CD4-positive, alpha-beta T cell treated with Interleukin-17A for 1 hour (primary cell): ENCODE data around the gene CD14.
"Not testable (repeated sequence)": the region's sequence is repeated elsewhere in the genome, so short reads cannot be mapped to it uniquely, and the experiment has no call there.

Experiments used
- DNase-seq: peaks from one replicate; pipeline ENCODE4 v3.0.0-alpha.2; 2020

CD14 gene

GRCh38 chr5:140593070-140593469 is 39.9 kb downstream of the CD14 start:
- not testable (repeated sequence) for DNase-seq

DNA sequence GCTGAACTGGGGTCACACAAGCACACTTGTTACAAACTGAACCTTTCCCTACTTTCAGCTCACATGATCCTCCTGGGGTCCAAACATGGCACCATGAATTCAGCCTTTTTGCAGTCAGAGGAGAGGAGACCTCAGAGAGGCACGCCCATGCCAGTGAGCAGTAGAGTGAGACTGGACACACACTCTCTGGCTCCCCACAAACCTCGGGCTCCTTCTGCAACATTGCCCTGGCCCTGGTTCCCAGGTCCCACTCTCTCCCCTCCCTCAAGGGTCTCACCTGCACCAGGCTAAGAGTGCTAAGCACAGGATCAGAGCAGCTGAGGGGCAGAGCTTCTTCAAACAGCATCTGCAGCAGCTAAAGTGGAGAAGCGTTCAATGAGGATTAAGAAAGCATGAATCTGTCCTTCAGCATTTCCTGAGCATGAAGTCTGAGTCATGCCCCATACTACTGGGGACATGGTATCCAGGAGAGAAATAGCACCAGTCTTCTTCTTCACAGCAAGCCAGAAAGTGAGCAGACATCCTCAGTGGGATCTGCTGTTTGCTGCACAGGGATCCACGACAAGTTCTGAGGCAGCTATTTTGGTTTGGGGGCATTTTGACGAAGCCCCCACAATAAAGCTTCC is 41.1 kb downstream of the CD14 start:
- no peak for DNase-seq

DNA sequence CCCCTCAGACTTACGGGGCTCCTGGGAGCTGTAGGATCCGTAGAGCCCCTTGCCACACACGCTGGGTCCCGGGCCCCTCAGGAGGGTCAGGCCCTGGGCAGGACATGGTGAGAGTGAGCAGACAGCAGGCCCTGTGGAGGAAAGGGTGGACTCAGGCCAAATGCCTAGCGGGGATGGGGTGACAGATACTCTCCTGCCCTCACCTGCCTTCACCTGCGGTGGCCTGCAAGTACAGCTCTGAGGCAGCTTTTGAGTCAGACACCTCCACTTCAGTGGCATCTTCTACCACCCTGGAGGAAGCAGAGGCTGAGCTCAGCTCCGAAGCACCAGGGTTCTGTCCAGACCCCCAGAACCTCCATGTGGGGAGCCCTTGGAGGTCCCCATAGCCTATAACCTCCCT is 42.1 kb downstream of the CD14 start:
- no peak for DNase-seq

DNA sequence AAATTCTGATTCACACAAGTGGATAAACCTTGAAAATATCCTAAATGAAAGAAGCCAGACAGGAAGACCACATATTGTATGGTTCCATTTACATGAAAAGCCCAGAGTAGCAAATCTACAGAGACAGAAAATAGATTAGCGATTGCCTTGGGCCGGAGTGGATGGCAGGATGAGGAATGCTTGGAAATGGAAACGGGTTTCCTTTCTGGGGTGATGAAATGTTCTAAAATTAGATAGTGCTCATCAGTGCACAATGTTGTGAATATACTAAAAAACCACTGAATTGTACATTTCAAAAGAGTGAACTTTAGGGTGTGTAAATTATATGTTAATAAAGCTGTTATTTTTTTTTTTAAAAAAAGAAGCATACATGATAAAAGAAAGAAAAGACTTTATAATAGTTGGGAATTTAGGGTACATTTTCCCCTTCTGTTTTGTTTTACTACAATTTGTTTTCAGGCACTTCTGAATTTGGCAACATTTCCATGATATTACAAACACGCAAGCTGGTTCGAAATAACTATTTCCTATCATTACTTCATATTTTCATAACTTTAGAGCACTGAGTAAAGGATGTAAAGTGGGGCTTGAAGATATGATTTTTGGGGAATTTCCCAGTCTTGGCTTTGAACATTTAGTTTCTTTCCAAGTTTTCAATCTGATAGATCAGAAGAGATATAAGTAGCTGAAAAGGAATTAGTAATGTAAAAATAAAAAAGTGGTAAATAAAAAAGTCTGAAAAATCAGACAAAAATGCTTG is 44.5 kb downstream of the CD14 start:
- DNase-seq, result no peak

GRCh38 chr5:140587495-140587894 is 45.5 kb downstream of the CD14 start:
- no peak for DNase-seq
